ENCODE measurements around the gene WHAMM. TPM values are rescaled to one million over a fixed set of nuclear protein-coding genes. Genes with fewer than 3 reads are reported as not detected.

The WHAMM gene
- total RNA-seq, 4 donors from 2014 or later = 6.4 to 14.2 (median 8.8) TPM

- H3K4me3 ChIP-seq = no peak overlapping the region
- no peak overlapping the region for H3K27ac ChIP-seq
- no peak for DNase-seq
- in situ Hi-C loops (cut with MboI; ENCODE audit: low pct_ligation_motif_present in 1 of 4, low pct_unique_long_range_greater_than_20kb in 1 of 4, low sequenced_read_pairs in 3 of 4) (no loop called here), intact Hi-C loops (cut with DNase I; ENCODE audit: low total_unique reads) (no loop called here)
- 84 to 91% methylated on average over 4 to 5 of the region's 5 CpGs for WGBS, 2 donors (ENCODE audit: low coverage in 1 of 2)
- H3K27me3 ChIP-seq = no peaks in the 10 kb centered on the region
- no peaks in the 10 kb centered on the region for H3K36me3 ChIP-seq
- TF ChIP-seq POLR2A (IDR thresholded peaks at IDR 0.05) (no peak), EP300 (IDR thresholded peaks at IDR 0.05; ENCODE audit: low read depth) (no peak), CTCF (IDR thresholded peaks at IDR 0.05) (no peak), POLR2AphosphoS5 (IDR thresholded peaks at IDR 0.05) (no peak)
- H3K9me3 ChIP-seq = no peaks in the 10 kb centered on the region
- no peaks in the 10 kb centered on the region for H3K4me1 ChIP-seq
Observed at GRCh38 chr15:82878325-82878724, 68.9 kb downstream of the WHAMM start.

GRCh38 chr15:82880704-82881103 is 71.3 kb downstream of the WHAMM start:
- Histone ChIP-seq H3K27ac (no peak overlapping the region), H3K27me3 (no peaks in the 10 kb centered on the region), H3K36me3 (no peaks in the 10 kb centered on the region), H3K4me1 (no peaks in the 10 kb centered on the region), H3K9me3 (no peaks in the 10 kb centered on the region), H3K4me3 (no peak overlapping the region)
- intact Hi-C loops (cut with DNase I; ENCODE audit: low total_unique reads) (no loop called here), in situ Hi-C loops (cut with MboI; ENCODE audit: low pct_ligation_motif_present in 1 of 4, low pct_unique_long_range_greater_than_20kb in 1 of 4, low sequenced_read_pairs in 3 of 4) (no loop called here)
- TF ChIP-seq CTCF (IDR thresholded peaks at IDR 0.05) (no peak), POLR2A (IDR thresholded peaks at IDR 0.05) (no peak), POLR2AphosphoS5 (IDR thresholded peaks at IDR 0.05) (no peak), EP300 (IDR thresholded peaks at IDR 0.05; ENCODE audit: low read depth) (no peak)
- 60 to 73% methylated on average over 6 of the region's 6 CpGs for WGBS, 2 donors (ENCODE audit: low coverage in 1 of 2)
- no peak for DNase-seq

- no peak for DNase-seq
- H3K9me3 ChIP-seq = no peaks in the 10 kb centered on the region
- H3K4me3 ChIP-seq = no peak overlapping the region
- H3K4me1 ChIP-seq = no peaks in the 10 kb centered on the region
- no peak overlapping the region for H3K27ac ChIP-seq
- 89% methylated on average over 2 of the region's 2 CpGs; no CpG with 5 or more reads in 1 of the 2 donors for WGBS, 2 donors (ENCODE audit: low coverage in 1 of 2)
- no peaks in the 10 kb centered on the region for H3K27me3 ChIP-seq
- intact Hi-C loops (cut with DNase I; ENCODE audit: low total_unique reads) (no loop called here), in situ Hi-C loops (cut with MboI; ENCODE audit: low pct_ligation_motif_present in 1 of 4, low pct_unique_long_range_greater_than_20kb in 1 of 4, low sequenced_read_pairs in 3 of 4) (no loop called here)
- TF ChIP-seq POLR2AphosphoS5 (IDR thresholded peaks at IDR 0.05) (no peak), POLR2A (IDR thresholded peaks at IDR 0.05) (no peak), EP300 (IDR thresholded peaks at IDR 0.05; ENCODE audit: low read depth) (no peak), CTCF (IDR thresholded peaks at IDR 0.05) (no peak)
- no peaks in the 10 kb centered on the region for H3K36me3 ChIP-seq
Observed at GRCh38 chr15:82881747-82882146, 72.3 kb downstream of the WHAMM start.

- no peak for DNase-seq
- Histone ChIP-seq H3K27ac (no peak overlapping the region), H3K4me1 (no peaks in the 10 kb centered on the region), H3K36me3 (no peaks in the 10 kb centered on the region), H3K4me3 (no peak overlapping the region), H3K27me3 (no peaks in the 10 kb centered on the region), H3K9me3 (no peaks in the 10 kb centered on the region)
- 87 to 89% methylated on average over 2 to 5 of the region's 5 CpGs for WGBS, 2 donors (ENCODE audit: low coverage in 1 of 2)
- no peak for TF ChIP-seq POLR2AphosphoS5 (IDR thresholded peaks at IDR 0.05)
- no peak for TF ChIP-seq EP300 (IDR thresholded peaks at IDR 0.05; ENCODE audit: low read depth)
- TF ChIP-seq POLR2A (IDR thresholded peaks at IDR 0.05) = no peak
- no peak for TF ChIP-seq CTCF (IDR thresholded peaks at IDR 0.05)
- intact Hi-C loops (cut with DNase I; ENCODE audit: low total_unique reads) = no loop called here
- in situ Hi-C loops (cut with MboI; ENCODE audit: low pct_ligation_motif_present in 1 of 4, low pct_unique_long_range_greater_than_20kb in 1 of 4, low sequenced_read_pairs in 3 of 4) = no loop called here
Observed at GRCh38 chr15:82882273-82882928, 73.0 kb downstream of the WHAMM start.

Other genes with a start within 250 kb of the WHAMM start
- gene CPEB1, start 162.3 kb upstream of the WHAMM start, total RNA-seq = 1 to 10 TPM in 3 of 4 donors, not detected in 1; 3.7 to 5.6 (median 3.8) TPM
- 10 to 100 TPM in 1 of 4 donors, 1 to 10 TPM in 2, not detected in 1; 1.7 to 36.8 (median 2.2) TPM for gene AP3B2, start 99.8 kb upstream of the WHAMM start, total RNA-seq
- gene FSD2, start 3.6 kb upstream of the WHAMM start, total RNA-seq = not detected
- 10 to 100 TPM in 1 of 4 donors, 1 to 10 TPM in 2, under 1 TPM in 1; 0.40 to 25.1 (median 6.1) TPM for gene HOMER2, start 143.1 kb downstream of the WHAMM start, total RNA-seq
- 10 to 100 TPM in 2 of 4 donors, 1 to 10 TPM in 2; 2.6 to 16.8 (median 10.6) TPM for gene RAMAC, start 176.6 kb downstream of the WHAMM start, total RNA-seq
- gene C15orf40, start 202.0 kb downstream of the WHAMM start, total RNA-seq = 10 to 100 TPM; 10.6 to 42.8 (median 18.9) TPM